SK-N-SH (cell line): ENCODE data around the gene ATP6V1B1. TPM values are rescaled to one million over a fixed set of nuclear protein-coding genes. Genes with fewer than 3 reads are reported as not detected.

Experiments
- CTCF ChIA-PET: fragments of 300-600, 350-600 bp; formaldehyde crosslinking; extraction: SDS; loops from one replicate; lab custom pipeline; 2021; lab: Yijun Ruan, JAX
- POLR2A ChIA-PET: fragments of 350-600 bp; sonication (Branson Sonifier 250); formaldehyde crosslinking; extraction: SDS; loops from one replicate; lab custom pipeline; 2020; ENCODE audit warnings: antibody characterized with exemption, inconsistent platforms; lab: Yijun Ruan, JAX
- DNase-seq: peaks from one replicate; pipeline ENCODE4 v3.0.0; 2012
- H2AFZ ChIP-seq: fragments of 200-600 bp; sonication (generic); 2 replicates; pipeline ENCODE4 v1.8.1; 2016; ENCODE audit warnings: antibody characterized with exemption, mild to moderate bottlenecking, low read depth
- H3F3A ChIP-seq: fragments of 200-600 bp; sonication (generic); replicated peaks from 2 replicates; pipeline ENCODE3; 2016; ENCODE audit warnings: antibody characterized with exemption, mild to moderate bottlenecking; ENCODE audit not compliant: insufficient read depth
- H3K27ac ChIP-seq, 2 experiments: fragments of 200-500 bp in 1 of 2; fragments of 200-600 bp in 1 of 2; sonication (Bioruptor generic) in 1 of 2; sonication (generic), shearing (Covaris generic) in 1 of 2; 2 replicates each; pipeline versions ENCODE4 v1.5.1 to v1.6.1; 2014 to 2016; ENCODE audit warnings: low read depth in 2 of 2, inconsistent platforms in 1 of 2, low read length in 1 of 2, mild to moderate bottlenecking in 1 of 2, mixed read lengths in 1 of 2
- H3K27me3 ChIP-seq: fragments of 200-600 bp; sonication (generic), shearing (Covaris generic); 2 replicates; pipeline ENCODE4 v1.6.1; 2016; ENCODE audit warnings: mixed run types; ENCODE audit not compliant: insufficient read depth
- H3K36me3 ChIP-seq, 2 experiments: fragments of 200-500 bp in 1 of 2; fragments of 200-600 bp in 1 of 2; sonication (Bioruptor generic) in 1 of 2; sonication (generic) in 1 of 2; replicated peaks in 1 of 2; 2 replicates each; pipeline versions ENCODE3 to v1.5.1; 2014 to 2016; ENCODE audit warnings: low read length in 1 of 2, mild to moderate bottlenecking in 1 of 2; ENCODE audit not compliant: insufficient read depth in 2 of 2, control insufficient read depth in 1 of 2
- H3K4me1 ChIP-seq, 2 experiments: fragments of 200-500 bp in 1 of 2; fragments of 200-600 bp in 1 of 2; sonication (Bioruptor generic) in 1 of 2; sonication (generic), shearing (Covaris generic) in 1 of 2; 2 replicates each; pipeline versions ENCODE4 v1.5.1 to v1.6.1; 2014 to 2016; ENCODE audit warnings: low read depth in 1 of 2, low read length in 1 of 2, mixed run types in 1 of 2; ENCODE audit not compliant: insufficient read depth in 2 of 2, control insufficient read depth in 1 of 2
- H3K4me2 ChIP-seq: fragments of 200-600 bp; sonication (generic), shearing (Covaris generic); 2 replicates; pipeline ENCODE4 v1.6.1; 2017; ENCODE audit warnings: mixed run types
- H3K4me3 ChIP-seq, 2 experiments: fragments of 200-500 bp in 1 of 2; fragments of 200-600 bp in 1 of 2; sonication (Bioruptor generic) in 1 of 2; sonication (generic), shearing (Covaris generic) in 1 of 2; 2 replicates each; pipeline versions ENCODE4 v1.5.1 to v1.8.1; 2014 to 2016; ENCODE audit warnings: low read depth in 2 of 2, inconsistent platforms in 1 of 2, low read length in 1 of 2, mild to moderate bottlenecking in 1 of 2, mixed read lengths in 1 of 2, moderate library complexity in 1 of 2
- H3K79me2 ChIP-seq: fragments of 200-600 bp; sonication (generic); 2 replicates; pipeline ENCODE4 v1.8.1; 2017; ENCODE audit warnings: mild to moderate bottlenecking; ENCODE audit not compliant: insufficient read depth
- H3K9ac ChIP-seq: fragments of 200-600 bp; sonication (generic); 2 replicates; pipeline ENCODE4 v1.6.1; 2017; ENCODE audit warnings: mixed run types
- H3K9me2 ChIP-seq: fragments of 200-600 bp; sonication (generic); 2 replicates; pipeline ENCODE4 v1.6.1; 2017; ENCODE audit warnings: mixed run types
- H3K9me3 ChIP-seq: fragments of 200-600 bp; sonication (generic); 2 replicates; pipeline ENCODE4 v1.6.1; 2017; ENCODE audit warnings: mixed run types, mild to moderate bottlenecking, moderate library complexity
- H4K20me1 ChIP-seq: fragments of 200-600 bp; sonication (generic); 2 replicates; pipeline ENCODE4 v1.6.1; 2017; ENCODE audit warnings: mild to moderate bottlenecking, mixed run types; ENCODE audit not compliant: insufficient read depth
- CHD2 ChIP-seq: fragments of 150-350 bp; IDR thresholded peaks from 2 replicates; pipeline ENCODE4 v1.6.1; 2018; ENCODE audit warnings: low read length; ENCODE audit not compliant: partially characterized antibody
- CTCF ChIP-seq: fragments of 200-600 bp; sonication (generic); IDR thresholded peaks from 2 replicates; pipeline ENCODE4 v1.6.1; 2017; ENCODE audit warnings: antibody characterized with exemption, mild to moderate bottlenecking, moderate library complexity
- EP300 ChIP-seq, 2 experiments: IDR thresholded peaks; 2 replicates each; pipeline versions ENCODE4 v1.4.0 to v1.6.1; 2012; ENCODE audit warnings: borderline replicate concordance in 1 of 2, low read depth in 1 of 2, low read length in 1 of 2
- FOSL2 ChIP-seq: IDR thresholded peaks from 2 replicates; pipeline ENCODE4 v1.4.0; 2012; ENCODE audit warnings: low read depth, mild to moderate bottlenecking, moderate library complexity, borderline replicate concordance
- FOXM1 ChIP-seq: IDR thresholded peaks from 2 replicates; pipeline ENCODE4 v1.4.0; 2012; ENCODE audit warnings: low read depth, mild to moderate bottlenecking
- GABPA ChIP-seq: IDR thresholded peaks from 2 replicates; pipeline ENCODE4 v1.4.0; 2012; ENCODE audit warnings: low read depth, mild to moderate bottlenecking
- GATA2 ChIP-seq: sonication (generic); formaldehyde crosslinking; IDR thresholded peaks from 2 replicates; pipeline ENCODE4 v1.5.0; 2020; ENCODE audit warnings: mild to moderate bottlenecking, missing genetic modification reagents
- IRF3 ChIP-seq: fragments of 150-350 bp; IDR thresholded peaks from 2 replicates; pipeline ENCODE4 v1.6.1; 2016; ENCODE audit warnings: mild to moderate bottlenecking, low read depth, low read length
- JUND ChIP-seq: IDR thresholded peaks from 2 replicates; pipeline ENCODE4 v1.4.0; 2012
- MAX ChIP-seq: IDR thresholded peaks from 2 replicates; pipeline ENCODE4 v1.4.0; 2012; ENCODE audit warnings: low read depth
- MEF2A ChIP-seq: IDR thresholded peaks from 2 replicates; pipeline ENCODE4 v1.4.0; 2012; ENCODE audit warnings: low read depth, borderline replicate concordance
- MXI1 ChIP-seq: IDR thresholded peaks from 2 replicates; pipeline ENCODE4 v1.6.1; 2012; ENCODE audit warnings: mild to moderate bottlenecking, low read depth, low read length, improper control_type of control experiment
- RCOR1 ChIP-seq: fragments of 150-350 bp; IDR thresholded peaks from 2 replicates; pipeline ENCODE4 v1.6.1; 2017; ENCODE audit warnings: antibody characterized with exemption, low read length
- RFX5 ChIP-seq: IDR thresholded peaks from 2 replicates; pipeline ENCODE4 v1.6.1; 2012; ENCODE audit warnings: mild to moderate bottlenecking, improper control_type of control experiment, low read length
- RXRA ChIP-seq: IDR thresholded peaks from 2 replicates; pipeline ENCODE4 v1.4.0; 2012; ENCODE audit warnings: low read depth, mild to moderate bottlenecking, borderline replicate concordance
- SIN3A ChIP-seq: IDR thresholded peaks from 2 replicates; pipeline ENCODE4 v1.6.1; 2012; ENCODE audit warnings: low read depth, mild to moderate bottlenecking, low read length, moderate library complexity, borderline replicate concordance
- TAF1 ChIP-seq: IDR thresholded peaks from 2 replicates; pipeline ENCODE4 v1.6.1; 2012; ENCODE audit warnings: low read depth, mild to moderate bottlenecking, low read length, moderate library complexity, borderline replicate concordance
- TEAD4 ChIP-seq: IDR thresholded peaks from 2 replicates; pipeline ENCODE4 v1.4.0; 2012; ENCODE audit warnings: mild to moderate bottlenecking, borderline replicate concordance; ENCODE audit not compliant: insufficient read depth
- USF1 ChIP-seq: IDR thresholded peaks from 2 replicates; pipeline ENCODE4 v1.4.0; 2012; ENCODE audit warnings: low read depth, borderline replicate concordance
- YY1 ChIP-seq: IDR thresholded peaks from 2 replicates; pipeline ENCODE4 v1.4.0; 2012; ENCODE audit warnings: low read depth, mild to moderate bottlenecking
- WGBS: methylation state at CpG from one replicate; pipeline ENCODE4 v1.1.6; 2017; ENCODE audit warnings: low lambda C conversion rate; 5-methylcytosine and 5-hydroxymethylcytosine counted together
- polyA plus RNA-seq, 3 experiments: library from polyadenylated mRNA; depleted of rRNA; stranded (reverse); fragments of >200 nt; gene quantifications; 2 replicates each; pipeline ENCODE4 v1.2.3, GENCODE V29; 2012

ATP6V1B1 gene
- polyA plus RNA-seq, 1 of the 3 experiments (the other 2 are of a cell fraction): 4.9 TPM

- Histone ChIP-seq H2AFZ (no peak overlapping the region), H3K9me3 (no peaks in the 10 kb centered on the region), H3K9ac (no peak overlapping the region), H3K27me3 (no peaks in the 10 kb centered on the region), H3K79me2 (no peaks in the 10 kb centered on the region), H3K9me2 (no peaks in the 10 kb centered on the region), H3K4me2 (no peak overlapping the region), H3K27ac (no peak overlapping the region), H3F3A (no peaks in the 10 kb centered on the region), H4K20me1 (no peaks in the 10 kb centered on the region), H3K4me1 (no peaks in the 10 kb centered on the region), H3K36me3 (no peaks in the 10 kb centered on the region), H3K4me3 (no peak overlapping the region)
- 76% methylated on average over 2 of the region's 2 CpGs for WGBS
- DNase-seq: no peak
- ChIA-PET POLR2A (no interaction called here), CTCF (interaction anchor here (2.9 kb wide), 1 partner anchor 8 kb away, joined by 13 read pairs; no protein-coding TSS in a partner anchor)
- TF ChIP-seq MXI1 (no peak), FOXM1 (no peak), GATA2 (no peak), RFX5 (no peak), RXRA (no peak), GABPA (no peak), JUND (no peak), CTCF (no peak), IRF3 (no peak), CHD2 (no peak), EP300 (IDR thresholded peaks at IDR 0.05; ENCODE audit: borderline replicate concordance in 1 of 2, low read depth in 1 of 2, low read length in 1 of 2) (no peak), TAF1 (no peak), FOSL2 (no peak), MAX (no peak), USF1 (no peak), YY1 (no peak), MEF2A (no peak), SIN3A (no peak), TEAD4 (no peak), RCOR1 (no peak)
These were observed 20.4 kb downstream of the ATP6V1B1 start for GRCh38 chr2:70956141-70956540.
